ENCODE data around the gene MTFMT.
"Not testable (repeated sequence)": the region's sequence is repeated elsewhere in the genome, so short reads cannot be mapped to it uniquely, and the experiment has no call there.

Gene MTFMT

DNA sequence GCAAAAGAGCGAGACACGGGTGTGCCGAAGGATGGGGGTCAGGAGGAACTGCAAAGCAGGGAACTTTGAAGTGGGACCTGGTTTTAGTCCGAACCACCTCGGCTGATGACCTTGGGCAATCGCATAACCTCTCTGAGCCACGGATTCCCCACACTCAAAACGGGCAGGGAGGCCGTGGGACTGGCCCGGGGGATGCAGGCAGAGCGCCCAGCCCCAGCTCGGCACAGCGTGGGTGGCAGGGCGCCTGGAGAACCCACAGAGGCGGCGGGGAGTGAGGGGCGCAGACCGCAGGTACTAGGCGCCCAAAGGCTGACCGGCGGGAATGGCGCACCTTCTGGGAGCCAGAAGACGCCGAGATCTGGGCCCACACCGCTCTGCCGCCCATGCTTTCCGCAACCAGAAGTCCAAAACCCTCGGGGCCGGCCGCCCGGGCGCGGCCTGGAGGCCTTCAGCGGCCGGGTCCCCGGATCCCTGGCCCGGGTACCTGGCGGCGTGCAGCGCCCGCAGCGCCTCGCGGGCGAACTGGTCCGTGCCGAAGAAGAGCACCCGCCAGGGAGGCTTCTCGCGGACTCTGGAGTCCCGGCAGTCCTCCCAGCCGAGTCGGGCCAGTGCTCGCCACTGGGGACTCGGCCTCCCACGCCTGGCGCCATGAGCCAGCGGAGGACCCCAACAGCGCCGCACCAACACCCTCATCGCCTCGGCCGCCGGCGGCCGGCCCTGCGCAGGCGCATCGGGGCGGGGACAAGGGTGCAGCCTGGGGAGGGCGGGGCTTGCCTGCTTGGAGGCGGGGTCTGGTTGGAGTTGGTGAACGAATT lies at the start of gene MTFMT:
Gene MTFMT, minus strand, starts transcription at position 719 of the 815 bp plus-strand sequence. Its CDS starts 26 bp downstream, at position 693.
- peak; percentile 52 for DNase-seq

DNA sequence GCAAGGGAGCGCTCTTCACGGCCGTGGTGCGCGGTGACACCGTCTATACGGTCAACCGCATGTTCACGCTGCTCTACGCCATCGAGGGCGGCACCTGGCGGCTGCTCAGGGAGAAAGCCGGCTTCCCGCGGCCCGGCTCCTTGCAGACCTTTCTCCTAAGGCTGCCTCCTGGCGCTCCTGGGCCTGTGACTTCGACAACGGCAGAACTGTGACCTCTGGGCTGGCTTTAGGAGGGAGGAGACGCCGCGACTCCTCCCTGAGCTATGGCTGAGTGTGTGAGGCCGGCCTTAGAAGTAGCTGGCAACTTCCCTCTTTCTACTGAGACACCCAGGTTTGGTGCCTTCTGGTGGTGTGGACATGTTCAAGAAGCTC lies 48.5 kb upstream of the MTFMT start:
- peak; percentile 42 for DNase-seq

- no peak for DNase-seq
Observed at GRCh38 chr15:65077291-65077980, 48.0 kb upstream of the MTFMT start.

- DNase-seq: no peak
Observed at GRCh38 chr15:65076486-65077290, 47.2 kb upstream of the MTFMT start, which contains the start of gene KBTBD13. Gene KBTBD13 (plus strand): TSS chr15:65076746. CDS start chr15:65076816, 70 bp downstream.

GRCh38 chr15:65075607-65076395 lies 46.4 kb upstream of the MTFMT start:
- DNase-seq: not testable (repeated sequence)

GRCh38 chr15:65074946-65075345 lies 45.5 kb upstream of the MTFMT start:
- DNase-seq: not testable (repeated sequence)

GRCh38 chr15:65072617-65073016 lies 43.2 kb upstream of the MTFMT start:
- no peak for DNase-seq

DNA sequence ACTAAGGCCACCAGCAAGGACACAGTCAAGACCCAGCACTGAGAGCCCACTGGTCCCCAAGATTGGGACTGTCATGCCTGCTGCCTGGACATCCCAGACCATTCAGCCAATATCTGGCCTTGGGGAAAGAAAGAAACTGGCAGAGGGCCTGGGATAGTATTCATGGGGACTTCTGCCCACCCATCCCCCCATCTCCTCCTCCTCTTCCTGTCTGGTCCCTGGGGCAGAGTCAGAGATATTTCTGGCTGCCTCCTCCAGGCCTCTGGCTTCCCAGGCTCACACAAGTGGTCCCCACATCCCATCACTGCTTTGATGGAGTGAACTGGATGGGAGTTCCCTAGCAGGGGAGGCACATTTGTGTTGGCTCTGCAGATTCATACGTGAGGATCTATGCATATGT lies 42.6 kb upstream of the MTFMT start:
- no peak for DNase-seq

DNA sequence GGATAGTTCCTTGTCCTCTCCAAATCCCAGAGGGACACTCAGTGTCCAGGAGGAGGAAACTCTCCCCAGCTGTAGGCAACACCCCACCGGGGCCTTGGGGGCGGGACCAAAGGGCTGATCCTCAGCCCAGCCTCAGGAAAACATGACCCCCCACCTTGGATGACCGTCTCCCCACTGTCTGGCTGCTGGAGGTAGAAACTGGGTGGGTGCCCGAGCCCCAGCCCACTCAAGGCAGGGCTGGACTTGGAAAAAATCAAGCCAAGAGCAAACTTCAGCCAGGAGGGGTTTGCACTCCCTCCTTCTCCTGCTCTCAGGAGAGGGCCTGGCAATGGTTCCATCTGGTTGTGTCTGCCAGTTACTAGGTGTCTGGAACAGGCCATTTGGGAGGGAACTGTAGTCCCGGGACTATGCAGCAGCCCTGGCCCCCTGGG lies 42.0 kb upstream of the MTFMT start:
- no peak for DNase-seq

DNA sequence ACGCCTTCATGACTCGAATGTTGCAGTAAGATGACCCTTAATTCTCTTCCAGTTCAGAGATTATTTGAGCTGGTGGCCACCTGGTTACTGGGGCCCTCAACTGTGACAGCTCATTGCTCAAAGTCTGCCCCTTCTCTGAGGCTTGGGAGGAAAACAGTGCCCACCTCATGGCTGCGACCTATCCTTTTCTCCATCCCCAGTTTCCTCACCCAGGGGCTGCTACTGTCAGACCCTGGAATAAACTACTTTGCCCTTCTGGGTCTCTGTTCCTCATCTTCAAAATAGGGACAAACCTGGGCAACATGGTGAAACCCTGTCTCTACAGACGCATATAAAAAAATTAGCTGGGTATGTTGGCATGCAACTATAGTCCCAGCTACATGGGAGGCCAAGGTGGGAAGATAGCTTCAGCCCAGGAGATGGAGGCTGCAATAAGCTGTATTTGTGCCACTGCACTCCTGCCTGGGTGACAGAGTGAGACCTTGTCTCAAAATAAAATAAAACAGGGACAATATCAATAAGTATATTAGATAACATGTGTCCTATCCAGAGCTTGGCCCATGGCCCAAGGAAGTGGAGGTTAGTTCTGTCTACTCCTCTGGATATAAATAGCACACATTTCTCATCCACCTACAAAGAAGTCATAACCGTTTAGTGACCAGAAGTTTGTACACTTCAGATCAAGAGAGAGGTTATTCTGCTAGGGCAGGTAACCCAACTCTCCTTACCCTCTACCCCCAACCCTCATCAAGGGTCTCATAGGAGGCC lies 40.5 kb upstream of the MTFMT start:
- no peak for DNase-seq

GRCh38 chr15:65069179-65069578 lies 39.7 kb upstream of the MTFMT start:
- no peak for DNase-seq

DNA sequence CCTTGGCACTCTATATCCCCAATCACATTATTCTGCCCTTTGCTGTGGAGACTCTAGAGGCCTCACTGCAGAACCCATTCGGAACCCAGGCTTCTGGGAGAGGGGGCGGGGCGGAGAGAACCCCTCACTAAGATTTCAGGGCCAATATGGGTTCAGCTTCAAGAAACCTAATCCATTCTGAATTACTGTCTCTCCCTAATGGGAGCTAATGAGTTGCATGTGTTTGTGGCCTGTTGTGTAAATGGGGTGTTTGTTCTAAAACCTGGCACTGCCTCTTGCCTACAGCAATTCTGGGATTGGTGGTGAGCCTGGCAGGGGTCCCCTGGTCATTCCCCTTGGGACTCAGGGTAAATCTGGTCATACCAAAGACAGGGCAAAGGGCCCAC lies 39.0 kb upstream of the MTFMT start:
- no peak for DNase-seq

GRCh38 chr15:65067645-65068402 lies 38.4 kb upstream of the MTFMT start, which contains the start of gene RASL12:
Gene RASL12 (minus strand): TSS chr15:65067991. CDS start chr15:65067835, 156 bp downstream.
- no peak for DNase-seq

DNA sequence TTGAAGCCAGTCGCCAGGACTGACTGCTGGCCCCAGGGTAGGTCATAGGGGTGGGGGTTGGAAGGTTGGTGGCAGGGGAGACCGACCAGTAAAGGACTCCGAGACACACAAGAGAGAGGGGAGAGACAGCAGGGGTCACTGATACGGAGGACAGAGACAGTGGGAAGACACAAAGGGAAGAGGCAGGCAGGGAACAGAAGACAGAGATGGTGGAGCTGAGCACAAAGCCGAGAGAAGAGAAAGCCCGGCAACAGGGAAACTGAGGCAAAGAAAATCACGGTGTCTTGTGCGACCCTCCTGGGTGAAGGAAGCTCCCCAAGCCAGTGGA lies 37.8 kb upstream of the MTFMT start:
- DNase-seq: no peak

GRCh38 chr15:65066635-65067316 lies 37.3 kb upstream of the MTFMT start:
- DNase-seq: no peak

- no peak for DNase-seq
Observed at GRCh38 chr15:65066001-65066634, 36.7 kb upstream of the MTFMT start.

GRCh38 chr15:65062726-65063125 lies 33.3 kb upstream of the MTFMT start:
- DNase-seq: no peak

- DNase-seq: no peak
Observed at GRCh38 chr15:65062061-65062460, 32.6 kb upstream of the MTFMT start.

DNA sequence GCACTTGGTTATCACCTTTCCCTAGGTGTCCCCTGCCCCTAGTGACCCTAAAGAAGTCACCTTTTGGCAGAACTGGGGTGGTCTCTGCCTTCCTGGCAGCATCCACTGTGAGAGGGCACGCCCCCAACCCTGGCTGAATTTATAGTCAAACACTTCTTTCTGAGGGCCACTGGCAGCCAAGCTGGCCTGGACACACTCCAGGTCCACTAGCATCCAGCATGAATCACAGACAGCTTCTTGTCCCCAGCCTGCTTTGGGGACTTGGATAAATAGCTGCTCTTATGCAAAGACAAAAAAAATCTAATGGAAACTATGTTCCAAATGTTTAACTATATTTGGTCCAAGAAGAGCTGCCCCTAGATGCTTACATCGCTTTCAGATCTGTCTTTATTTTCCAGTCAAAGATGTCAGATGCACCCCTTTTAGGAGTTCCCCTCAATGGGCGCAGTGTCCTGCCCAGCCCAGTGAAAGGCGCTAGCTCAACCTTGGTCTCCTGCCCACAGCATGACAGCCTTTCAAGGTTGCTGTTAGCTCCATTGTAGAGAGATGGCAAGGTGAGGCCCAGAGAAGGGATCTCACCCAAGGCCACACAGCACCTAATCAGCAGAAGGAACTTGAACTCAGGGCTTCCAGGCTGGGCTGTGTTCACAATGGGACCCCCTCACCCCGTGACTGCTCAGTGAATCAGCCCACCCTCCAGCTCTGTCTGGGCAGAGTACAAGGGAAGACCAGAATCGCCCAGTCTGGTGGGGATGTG lies 31.4 kb upstream of the MTFMT start:
- no peak for DNase-seq

Data from NCI-H510A treated with DMSO at 0.1 percent for 48 hours (cell line).